ENCODE results near the gene MDH2. TPM values are rescaled to one million over a fixed set of nuclear protein-coding genes. Genes with fewer than 3 reads are reported as not detected.
"Not testable (repeated sequence)": the region's sequence is repeated elsewhere in the genome, so short reads cannot be mapped to it uniquely, and the experiment has no call there.

MDH2 gene
- total RNA-seq, 1 donor from 2014 or later: 109 TPM

DNA sequence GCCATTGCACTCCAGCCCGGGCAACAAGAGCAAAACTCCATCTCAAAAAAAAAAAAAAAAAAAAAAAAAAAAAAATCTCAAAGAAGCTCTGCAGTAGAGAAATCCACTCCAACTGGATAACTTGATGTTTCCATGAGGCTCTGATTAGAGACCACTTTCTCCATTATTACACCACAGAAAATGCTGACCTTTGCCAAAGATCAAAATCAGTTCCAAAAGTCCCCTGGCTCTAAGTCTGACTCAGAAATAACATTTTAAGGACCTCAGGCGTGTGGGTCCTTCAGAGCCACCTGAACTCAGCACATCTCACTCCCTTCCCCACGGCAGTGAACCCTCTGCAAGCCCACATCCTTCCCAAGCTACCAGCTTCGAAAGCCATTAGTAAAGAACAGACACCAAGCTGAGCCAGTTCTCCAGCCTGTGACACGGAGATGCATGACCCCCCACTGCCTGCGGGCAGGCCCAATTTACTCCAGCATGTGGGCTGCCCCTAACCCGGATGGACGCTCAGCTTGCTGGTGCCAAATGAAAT is 39.7 kb upstream of the MDH2 start:
- H3K4me1 Mint-ChIP-seq (ENCODE audit: unreplicated experiment): no peaks in the 10 kb centered on the region
- H3K36me3 Mint-ChIP-seq (ENCODE audit: low read depth, unreplicated experiment): peaks cover 8% of the 10 kb centered on the region
- H3K27ac Mint-ChIP-seq (ENCODE audit: unreplicated experiment): no peak overlapping the region
- peaks cover 1% of the 10 kb centered on the region for H3K27me3 Mint-ChIP-seq (ENCODE audit: unreplicated experiment)
- H3K9me3 Mint-ChIP-seq (ENCODE audit: unreplicated experiment): no peaks in the 10 kb centered on the region
- DNase-seq (ENCODE audit: low spot score): no peak
- TF ChIP-seq, protein P1, sequence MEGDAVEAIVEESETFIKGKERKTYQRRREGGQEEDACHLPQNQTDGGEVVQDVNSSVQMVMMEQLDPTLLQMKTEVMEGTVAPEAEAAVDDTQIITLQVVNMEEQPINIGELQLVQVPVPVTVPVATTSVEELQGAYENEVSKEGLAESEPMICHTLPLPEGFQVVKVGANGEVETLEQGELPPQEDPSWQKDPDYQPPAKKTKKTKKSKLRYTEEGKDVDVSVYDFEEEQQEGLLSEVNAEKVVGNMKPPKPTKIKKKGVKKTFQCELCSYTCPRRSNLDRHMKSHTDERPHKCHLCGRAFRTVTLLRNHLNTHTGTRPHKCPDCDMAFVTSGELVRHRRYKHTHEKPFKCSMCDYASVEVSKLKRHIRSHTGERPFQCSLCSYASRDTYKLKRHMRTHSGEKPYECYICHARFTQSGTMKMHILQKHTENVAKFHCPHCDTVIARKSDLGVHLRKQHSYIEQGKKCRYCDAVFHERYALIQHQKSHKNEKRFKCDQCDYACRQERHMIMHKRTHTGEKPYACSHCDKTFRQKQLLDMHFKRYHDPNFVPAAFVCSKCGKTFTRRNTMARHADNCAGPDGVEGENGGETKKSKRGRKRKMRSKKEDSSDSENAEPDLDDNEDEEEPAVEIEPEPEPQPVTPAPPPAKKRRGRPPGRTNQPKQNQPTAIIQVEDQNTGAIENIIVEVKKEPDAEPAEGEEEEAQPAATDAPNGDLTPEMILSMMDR (IDR thresholded peaks at IDR 0.05; ENCODE audit: unreplicated experiment): no peak
- no peak overlapping the region for H3K4me3 Mint-ChIP-seq (ENCODE audit: unreplicated experiment)

DNA sequence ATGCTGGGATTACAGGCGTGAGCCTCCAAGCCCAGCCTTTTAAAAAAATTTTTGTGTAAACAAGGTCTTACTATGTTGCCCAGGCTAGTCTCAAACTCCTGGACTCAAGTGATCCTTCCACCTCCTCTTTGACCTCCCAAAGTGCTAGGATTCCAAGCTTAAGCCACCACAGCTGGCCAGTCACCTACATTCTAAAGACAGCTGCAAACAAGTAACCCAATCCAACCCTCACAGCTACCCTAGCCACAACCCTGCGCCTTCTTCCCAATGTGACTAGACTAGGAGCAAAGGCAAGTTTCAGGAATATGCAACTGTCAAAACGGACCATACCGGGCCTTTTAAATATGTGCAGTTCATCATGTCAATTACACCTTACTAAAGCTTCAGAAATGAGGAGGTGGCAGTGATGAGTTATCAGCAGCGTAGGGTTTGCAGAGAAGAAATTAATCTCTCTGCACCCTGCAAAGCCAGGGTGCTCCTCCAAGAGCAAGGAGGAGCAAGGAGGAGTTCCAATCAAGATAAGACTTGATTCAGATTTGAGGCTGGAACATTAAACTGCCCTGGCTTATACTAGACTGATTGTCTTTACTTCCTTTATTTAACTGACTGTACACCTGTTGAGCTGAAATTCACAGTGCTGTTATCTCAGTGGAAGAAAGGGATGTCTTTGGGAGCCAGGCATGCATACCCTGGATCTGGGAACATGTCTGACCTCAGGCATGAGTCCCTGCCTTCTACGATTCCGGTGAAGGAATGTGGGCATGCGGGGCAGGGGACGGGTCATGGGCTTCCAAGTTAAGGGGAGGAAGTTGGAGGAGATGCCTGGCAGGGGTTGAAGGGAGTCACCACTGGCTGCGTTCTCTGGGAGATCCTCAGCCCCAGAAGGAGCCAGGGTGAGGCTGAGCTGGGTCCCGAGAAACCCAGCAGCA is 38.0 kb upstream of the MDH2 start:
- no peaks in the 10 kb centered on the region for H3K9me3 Mint-ChIP-seq (ENCODE audit: unreplicated experiment)
- H3K4me1 Mint-ChIP-seq (ENCODE audit: unreplicated experiment): no peaks in the 10 kb centered on the region
- peaks cover 11% of the 10 kb centered on the region for H3K36me3 Mint-ChIP-seq (ENCODE audit: low read depth, unreplicated experiment)
- H3K4me3 Mint-ChIP-seq (ENCODE audit: unreplicated experiment): no peak overlapping the region
- H3K27me3 Mint-ChIP-seq (ENCODE audit: unreplicated experiment): peaks cover 1% of the 10 kb centered on the region
- no peak for DNase-seq (ENCODE audit: low spot score)
- TF ChIP-seq, protein P1 (IDR thresholded peaks at IDR 0.05; ENCODE audit: unreplicated experiment): no peak
- H3K27ac Mint-ChIP-seq (ENCODE audit: unreplicated experiment): no peak overlapping the region

DNA sequence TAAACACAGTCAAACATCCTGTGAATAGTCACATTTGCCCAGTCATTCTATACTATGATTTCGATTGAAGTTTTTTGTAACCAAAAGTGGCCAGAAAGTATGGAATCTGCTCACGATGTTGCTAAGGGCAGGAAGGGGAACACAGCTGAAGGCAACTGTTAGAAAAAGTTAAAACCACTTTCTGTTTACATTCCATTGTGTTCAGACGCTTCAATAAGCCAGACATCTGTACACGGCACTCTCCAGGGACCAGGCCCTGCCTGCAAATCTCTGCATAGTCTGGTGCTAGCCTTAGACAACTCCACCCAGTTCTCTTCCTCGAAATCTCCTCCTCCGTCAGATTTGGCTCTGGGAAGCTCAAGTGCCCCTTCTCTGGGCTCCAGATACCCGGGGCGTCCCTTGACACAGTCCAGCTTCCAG is 36.5 kb upstream of the MDH2 start:
- Mint-ChIP-seq H3K27me3 (ENCODE audit: unreplicated experiment) (peaks cover 1% of the 10 kb centered on the region), H3K36me3 (ENCODE audit: low read depth, unreplicated experiment) (peaks cover 18% of the 10 kb centered on the region), H3K4me3 (ENCODE audit: unreplicated experiment) (peak overlapping the region; percentile 70), H3K27ac (ENCODE audit: unreplicated experiment) (no peak overlapping the region), H3K9me3 (ENCODE audit: unreplicated experiment) (no peaks in the 10 kb centered on the region), H3K4me1 (ENCODE audit: unreplicated experiment) (no peaks in the 10 kb centered on the region)
- TF ChIP-seq, protein P1 (IDR thresholded peaks at IDR 0.05; ENCODE audit: unreplicated experiment): no peak
- DNase-seq (ENCODE audit: low spot score): no peak

DNA sequence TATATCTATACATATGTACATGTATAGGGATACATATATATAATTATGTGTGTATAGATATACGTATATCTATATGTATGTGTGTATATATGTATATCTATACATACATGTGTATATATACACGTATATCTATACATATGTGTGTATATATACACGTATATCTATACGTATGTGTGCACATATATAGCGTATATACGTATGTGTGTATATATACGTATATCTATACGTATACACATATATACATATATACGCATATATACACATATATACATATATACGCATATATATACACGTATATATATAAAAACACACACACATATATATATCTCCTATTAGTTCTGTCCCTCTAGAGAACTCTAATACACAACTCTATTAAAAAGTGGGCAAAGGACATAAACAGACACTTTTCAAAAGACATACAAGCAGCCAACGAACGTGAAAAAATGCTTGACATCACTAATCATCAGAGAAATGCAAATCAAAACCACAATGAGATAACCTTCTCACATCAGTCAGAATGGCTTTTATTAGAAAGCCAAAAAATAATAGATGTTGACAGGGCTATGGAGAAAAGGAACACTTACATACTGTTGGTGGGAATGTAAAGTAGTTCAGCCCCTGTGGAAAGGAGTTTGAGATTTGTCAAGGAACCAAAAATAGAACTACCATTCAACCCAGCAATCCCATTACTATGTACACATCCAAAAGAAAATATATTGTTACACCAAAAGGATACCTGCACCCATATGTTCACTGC is 31.5 kb upstream of the MDH2 start:
- Mint-ChIP-seq H3K4me1 (ENCODE audit: unreplicated experiment) (peaks cover 4% of the 10 kb centered on the region), H3K9me3 (ENCODE audit: unreplicated experiment) (no peaks in the 10 kb centered on the region), H3K27me3 (ENCODE audit: unreplicated experiment) (peaks cover 1% of the 10 kb centered on the region), H3K27ac (ENCODE audit: unreplicated experiment) (no peak overlapping the region), H3K4me3 (ENCODE audit: unreplicated experiment) (no peak overlapping the region), H3K36me3 (ENCODE audit: low read depth, unreplicated experiment) (peaks cover 30% of the 10 kb centered on the region)
- no peak for DNase-seq (ENCODE audit: low spot score)
- TF ChIP-seq, protein P1 (IDR thresholded peaks at IDR 0.05; ENCODE audit: unreplicated experiment): no peak

DNA sequence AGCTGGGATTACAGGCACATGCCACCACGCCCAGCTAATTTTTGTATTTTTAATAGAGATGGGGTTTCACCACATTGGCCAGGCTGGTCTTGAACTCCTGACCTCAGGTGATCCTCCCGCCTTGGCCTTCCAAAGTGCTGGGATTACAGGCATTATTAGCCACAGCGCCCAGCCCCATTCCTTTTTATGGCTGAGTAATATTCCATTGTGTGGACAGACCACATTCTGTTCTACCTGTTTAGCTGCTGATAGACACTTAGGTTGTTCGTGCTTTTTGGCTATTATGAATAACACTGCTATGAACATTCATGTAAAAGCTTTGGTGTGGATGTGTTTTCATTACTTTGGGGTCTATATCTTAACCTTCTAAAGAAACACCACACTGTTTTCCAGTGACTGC is 29.4 kb upstream of the MDH2 start:
- not testable (repeated sequence) for H3K9me3 Mint-ChIP-seq (ENCODE audit: unreplicated experiment); H3K27ac Mint-ChIP-seq (ENCODE audit: unreplicated experiment); DNase-seq (ENCODE audit: low spot score); H3K27me3 Mint-ChIP-seq (ENCODE audit: unreplicated experiment); H3K4me3 Mint-ChIP-seq (ENCODE audit: unreplicated experiment)
- H3K4me1 Mint-ChIP-seq (ENCODE audit: unreplicated experiment): peaks cover 17% of the 10 kb centered on the region
- peaks cover 33% of the 10 kb centered on the region for H3K36me3 Mint-ChIP-seq (ENCODE audit: low read depth, unreplicated experiment)
